HAP-1 (cell line): Measurements from ENCODE around the gene FGD6.
A peak's percentile ranks its signal among the peaks of the same experiment; 100 is the strongest.

Experiments
- DNase-seq, 2 experiments: peaks; one replicate each; pipeline ENCODE4 v3.0.0-alpha.2; 2016 to 2020; ENCODE audit warnings: low spot score in 2 of 2
- H3K27me3 ChIP-seq: fragments of 250-450 bp; sonication (Bioruptor Pico); 2 replicates; pipeline ENCODE4 v1.5.1; 2020; ENCODE audit warnings: low read depth, mild to moderate bottlenecking, moderate library complexity
- H3K36me3 ChIP-seq: fragments of 250-450 bp; sonication (Bioruptor Pico); replicated peaks from 2 replicates; pipeline ENCODE4 v1.5.1; 2020; ENCODE audit warnings: mild to moderate bottlenecking
- H3K4me1 ChIP-seq: fragments of 250-450 bp; sonication (Bioruptor Pico); 2 replicates; pipeline ENCODE4 v1.5.1; 2020; ENCODE audit warnings: mild to moderate bottlenecking
- H3K4me3 ChIP-seq: fragments of 250-450 bp; sonication (Bioruptor Pico); 2 replicates; pipeline ENCODE4 v1.5.1; 2020; ENCODE audit warnings: mild to moderate bottlenecking, moderate library complexity
- H3K9me3 ChIP-seq: fragments of 250-450 bp; sonication (Bioruptor Pico); 2 replicates; pipeline ENCODE4 v1.5.1; 2020; ENCODE audit warnings: mild to moderate bottlenecking, moderate library complexity
- in situ Hi-C: fragments of 300-500 bp; cut with MboI; formaldehyde crosslinking; loops from 3 replicates; pipeline ENCODE4 v1.14.3; 2020; ENCODE audit warnings: low sequenced_read_pairs, inconsistent platforms, mixed read lengths

Gene FGD6

GRCh38 chr12:95217377-95218149 lies at the start of gene FGD6, which contains the start of gene VEZT:
Gene FGD6 (minus strand): TSS chr12:95217467. CDS start chr12:95217240, 227 bp downstream.
Gene VEZT (plus strand): TSS chr12:95217807. CDS start chr12:95217851, 44 bp downstream.
- Histone ChIP-seq H3K4me1 (peaks cover 20% of the 10 kb centered on the region), H3K27me3 (no peaks in the 10 kb centered on the region), H3K36me3 (peaks cover 3% of the 10 kb centered on the region), H3K4me3 (peak within 1 kb of the TSS; percentile 79), H3K9me3 (no peaks in the 10 kb centered on the region)
- in situ Hi-C loops, result no loop called here
- peak; percentile 98 to 99 for DNase-seq

DNA sequence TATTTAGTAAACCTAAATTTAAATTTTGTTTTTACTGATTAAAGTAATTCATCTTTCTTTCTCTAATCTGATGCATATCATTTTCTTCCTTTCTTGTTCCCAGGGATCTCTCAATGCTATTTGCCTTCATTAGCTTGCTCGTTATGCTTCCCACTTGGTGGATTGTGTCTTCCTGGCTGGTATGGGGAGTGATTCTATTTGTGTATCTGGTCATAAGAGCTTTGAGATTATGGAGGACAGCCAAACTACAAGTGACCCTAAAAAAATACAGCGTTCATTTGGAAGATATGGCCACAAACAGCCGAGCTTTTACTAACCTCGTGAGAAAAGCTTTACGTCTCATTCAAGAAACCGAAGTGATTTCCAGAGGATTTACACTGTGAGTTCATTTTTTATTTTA lies 49.0 kb upstream of the FGD6 start:
- no peaks in the 10 kb centered on the region for H3K9me3 ChIP-seq
- DNase-seq, result no peak
- H3K36me3 ChIP-seq, result peaks cover 19% of the 10 kb centered on the region
- H3K27me3 ChIP-seq, result no peaks in the 10 kb centered on the region
- in situ Hi-C loops, result no loop called here
- no peaks in the 10 kb centered on the region for H3K4me1 ChIP-seq
- H3K4me3 ChIP-seq, result no peak overlapping the region

DNA sequence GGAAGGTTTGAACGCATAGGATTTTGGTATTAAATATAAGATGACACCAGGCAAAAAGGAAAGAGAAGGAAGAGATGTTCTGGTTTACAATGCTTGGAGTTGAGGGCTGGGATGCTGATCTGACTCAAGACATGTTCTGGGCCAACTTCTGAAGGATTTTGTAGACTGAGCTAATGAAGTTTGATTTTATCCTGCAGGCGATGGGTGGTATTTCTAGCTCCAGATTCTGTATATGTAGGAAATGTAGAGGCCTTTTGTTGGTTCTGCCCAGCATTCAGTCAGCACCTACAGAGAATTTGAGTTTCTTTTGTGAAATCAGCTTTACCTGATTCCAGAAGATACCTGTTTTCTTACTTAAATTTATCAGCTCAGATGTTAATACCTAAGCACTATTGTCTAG lies 48.5 kb upstream of the FGD6 start:
- Histone ChIP-seq H3K27me3 (no peaks in the 10 kb centered on the region), H3K4me1 (no peaks in the 10 kb centered on the region), H3K9me3 (no peaks in the 10 kb centered on the region), H3K36me3 (peaks cover 16% of the 10 kb centered on the region), H3K4me3 (no peak overlapping the region)
- DNase-seq, result no peak
- in situ Hi-C loops, result no loop called here

DNA sequence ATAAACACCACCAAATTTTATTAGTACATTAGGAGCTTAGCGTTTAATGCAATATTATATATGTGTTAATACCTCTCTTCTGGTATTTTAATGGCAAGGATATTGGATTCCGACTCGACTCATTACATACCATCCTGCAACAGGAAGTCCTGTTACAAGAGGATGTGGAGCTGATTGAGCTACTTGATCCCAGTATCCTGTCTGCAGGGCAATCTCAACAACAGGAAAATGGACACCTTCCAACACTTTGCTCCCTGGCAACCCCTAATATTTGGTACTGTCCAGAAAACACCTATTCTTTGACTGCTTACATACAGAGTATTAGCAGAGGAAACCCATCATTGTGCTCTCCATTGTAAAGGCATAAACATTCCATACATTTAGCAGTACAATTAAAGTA lies 45.5 kb upstream of the FGD6 start:
- peaks cover 21% of the 10 kb centered on the region for H3K36me3 ChIP-seq
- in situ Hi-C loops, result no loop called here
- H3K4me3 ChIP-seq, result no peak overlapping the region
- H3K9me3 ChIP-seq, result no peaks in the 10 kb centered on the region
- no peak for DNase-seq
- H3K27me3 ChIP-seq, result no peaks in the 10 kb centered on the region
- H3K4me1 ChIP-seq, result peaks cover 10% of the 10 kb centered on the region

- H3K36me3 ChIP-seq, result peaks cover 28% of the 10 kb centered on the region
- in situ Hi-C loops, result no loop called here
Measured at GRCh38 chr12:95261109-95261508, 43.8 kb upstream of the FGD6 start.

GRCh38 chr12:95259368-95259767 lies 42.1 kb upstream of the FGD6 start:
- H3K27me3 ChIP-seq, result no peaks in the 10 kb centered on the region
- no peaks in the 10 kb centered on the region for H3K9me3 ChIP-seq
- H3K36me3 ChIP-seq, result peaks cover 43% of the 10 kb centered on the region
- no peak overlapping the region for H3K4me3 ChIP-seq
- no peak for DNase-seq
- in situ Hi-C loops, result no loop called here
- H3K4me1 ChIP-seq, result peaks cover 18% of the 10 kb centered on the region

More at GRCh38 chr12:95261109-95261508, 43.8 kb upstream of the FGD6 start:
- peaks cover 18% of the 10 kb centered on the region for H3K4me1 ChIP-seq
- H3K4me3 ChIP-seq, result no peak overlapping the region
- no peaks in the 10 kb centered on the region for H3K9me3 ChIP-seq
- no peaks in the 10 kb centered on the region for H3K27me3 ChIP-seq
- no peak for DNase-seq

GRCh38 chr12:95258803-95259202 lies 41.5 kb upstream of the FGD6 start:
- Histone ChIP-seq H3K36me3 (peaks cover 46% of the 10 kb centered on the region), H3K27me3 (no peaks in the 10 kb centered on the region)
- in situ Hi-C loops, result no loop called here

GRCh38 chr12:95258151-95258550 lies 40.9 kb upstream of the FGD6 start:
- DNase-seq, result no peak

More at GRCh38 chr12:95258803-95259202, 41.5 kb upstream of the FGD6 start:
- H3K9me3 ChIP-seq, result no peaks in the 10 kb centered on the region
- peaks cover 18% of the 10 kb centered on the region for H3K4me1 ChIP-seq
- no peak overlapping the region for H3K4me3 ChIP-seq
- DNase-seq, result no peak

DNA sequence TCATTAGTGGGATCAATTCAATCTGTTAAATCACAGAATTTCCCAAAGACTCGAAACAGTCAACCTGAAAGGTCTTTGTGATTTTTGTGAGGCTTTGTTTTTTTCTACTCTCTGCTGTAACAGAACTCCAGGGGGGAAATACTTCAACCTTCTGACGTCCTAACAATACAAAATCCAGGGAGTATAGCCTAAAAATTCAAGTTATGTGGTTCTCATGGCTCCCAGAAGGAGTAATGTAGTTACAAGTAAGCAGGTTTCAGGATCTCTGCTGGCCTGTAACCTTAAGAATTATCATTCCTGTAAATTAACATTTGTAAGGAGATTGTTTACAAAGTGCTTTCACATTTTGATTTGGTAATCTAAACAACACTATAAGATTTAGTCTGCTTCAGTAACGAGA lies 40.3 kb upstream of the FGD6 start:
- H3K4me3 ChIP-seq, result no peak overlapping the region
- H3K36me3 ChIP-seq, result peaks cover 51% of the 10 kb centered on the region
- no peaks in the 10 kb centered on the region for H3K9me3 ChIP-seq
- peak in 1 of 2 experiments; percentile 65 for DNase-seq
- in situ Hi-C loops, result no loop called here
- H3K27me3 ChIP-seq, result no peaks in the 10 kb centered on the region
- peaks cover 20% of the 10 kb centered on the region for H3K4me1 ChIP-seq

More at GRCh38 chr12:95258151-95258550, 40.9 kb upstream of the FGD6 start:
- Histone ChIP-seq H3K27me3 (no peaks in the 10 kb centered on the region), H3K4me1 (peaks cover 18% of the 10 kb centered on the region), H3K9me3 (no peaks in the 10 kb centered on the region), H3K4me3 (no peak overlapping the region), H3K36me3 (peaks cover 52% of the 10 kb centered on the region)
- in situ Hi-C loops, result no loop called here

DNA sequence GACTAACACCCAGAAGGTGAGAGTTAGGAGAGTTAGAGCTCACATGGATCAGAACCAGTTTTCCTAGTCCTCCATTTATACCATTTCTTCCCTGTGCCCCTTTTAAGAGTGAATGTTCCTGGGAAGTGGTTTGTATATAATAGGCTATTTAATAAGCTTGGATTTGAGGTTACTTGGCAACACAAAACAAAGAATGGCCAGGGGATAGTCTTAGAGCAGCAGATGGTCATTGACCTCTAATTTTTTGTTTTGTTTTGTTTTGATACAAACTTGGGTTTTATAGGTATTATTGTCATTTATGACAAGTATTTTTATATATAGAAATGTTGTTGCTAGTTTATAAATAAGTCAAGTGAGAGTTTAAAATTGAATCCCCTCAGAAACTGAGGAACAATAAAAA lies 36.1 kb upstream of the FGD6 start:
- Histone ChIP-seq H3K9me3 (no peaks in the 10 kb centered on the region), H3K4me1 (peaks cover 19% of the 10 kb centered on the region), H3K4me3 (no peak overlapping the region), H3K27me3 (no peaks in the 10 kb centered on the region), H3K36me3 (peaks cover 55% of the 10 kb centered on the region)
- DNase-seq, result no peak
- in situ Hi-C loops, result no loop called here

DNA sequence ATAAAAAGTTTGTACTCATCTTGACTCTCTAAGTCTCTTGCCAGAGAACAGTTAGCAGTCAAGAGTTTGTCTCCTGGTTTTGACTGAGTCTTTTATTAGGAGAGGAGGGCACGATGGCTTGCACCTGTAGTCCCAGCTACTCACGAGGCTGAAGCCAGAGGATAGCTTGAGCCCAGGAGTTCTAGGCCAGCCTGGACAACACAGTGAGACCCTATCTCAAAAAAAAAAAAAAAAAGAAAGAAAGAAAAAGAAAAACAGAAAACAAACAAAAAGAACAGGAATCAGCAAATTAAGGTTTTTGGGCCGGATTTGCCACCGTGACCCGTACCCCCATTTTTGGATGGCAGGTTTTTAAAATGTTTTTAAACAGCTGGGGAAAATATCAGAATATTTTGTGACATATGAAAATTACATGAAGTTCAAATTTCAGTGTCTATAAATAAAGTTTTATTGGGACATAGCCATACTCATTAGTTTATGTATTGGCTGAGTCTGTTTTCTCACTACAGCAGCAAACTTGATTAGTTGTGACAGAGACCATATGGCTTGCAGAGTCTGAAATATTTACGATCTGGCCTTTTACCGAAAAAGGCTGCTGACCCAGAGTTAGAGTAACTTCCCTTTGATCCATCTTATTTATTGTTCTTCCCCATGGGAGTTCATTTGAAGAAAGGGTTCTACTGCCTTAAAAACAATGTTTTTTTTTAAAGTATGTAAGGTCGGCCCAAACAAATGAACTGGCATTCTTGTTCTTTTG lies 31.5 kb upstream of the FGD6 start:
- H3K36me3 ChIP-seq, result peaks cover 20% of the 10 kb centered on the region
- no peak for DNase-seq
- H3K4me3 ChIP-seq, result no peak overlapping the region
- H3K9me3 ChIP-seq, result no peaks in the 10 kb centered on the region
- peaks cover 5% of the 10 kb centered on the region for H3K4me1 ChIP-seq
- in situ Hi-C loops, result no loop called here
- H3K27me3 ChIP-seq, result no peaks in the 10 kb centered on the region

- no peak for DNase-seq
- Histone ChIP-seq H3K4me1 (peaks cover 4% of the 10 kb centered on the region), H3K4me3 (no peak overlapping the region), H3K9me3 (no peaks in the 10 kb centered on the region), H3K36me3 (peaks cover 13% of the 10 kb centered on the region), H3K27me3 (no peaks in the 10 kb centered on the region)
- in situ Hi-C loops, result no loop called here
Measured at GRCh38 chr12:95248095-95248494, 30.8 kb upstream of the FGD6 start.

DNA sequence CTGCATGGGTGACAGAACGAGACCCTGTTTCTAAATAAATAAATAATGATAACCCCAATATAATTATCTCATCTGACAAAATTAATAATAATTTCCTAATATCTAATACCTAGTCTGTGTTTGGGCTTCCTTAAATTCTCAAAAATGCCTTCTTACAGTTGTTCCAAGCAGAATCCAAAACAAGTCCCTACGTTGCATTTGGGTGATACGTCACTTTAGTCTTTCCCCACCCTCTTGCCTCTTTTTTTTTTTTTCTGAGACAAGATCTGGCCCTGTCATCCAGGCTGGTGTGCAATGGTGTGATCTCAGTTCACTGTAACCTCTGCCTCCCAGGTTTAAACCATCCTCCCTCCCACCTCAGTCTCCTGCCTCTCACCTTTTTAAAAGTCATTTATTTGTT lies 27.1 kb upstream of the FGD6 start:
- Histone ChIP-seq H3K27me3 (no peaks in the 10 kb centered on the region), H3K4me1 (peaks cover 3% of the 10 kb centered on the region), H3K4me3 (no peak overlapping the region), H3K9me3 (no peaks in the 10 kb centered on the region), H3K36me3 (peaks cover 7% of the 10 kb centered on the region)
- in situ Hi-C loops, result no loop called here
- DNase-seq, result no peak
